ENCODE measurements around the gene WDR62. TPM values are rescaled to one million over a fixed set of nuclear protein-coding genes. Genes with fewer than 3 reads are reported as not detected.
A peak's percentile ranks its signal among the peaks of the same experiment; 100 is the strongest.
"Not testable (repeated sequence)": the region's sequence is repeated elsewhere in the genome, so short reads cannot be mapped to it uniquely, and the experiment has no call there.

The WDR62 gene
- total RNA-seq, 2 donors from 2014 or later, result 17.5 to 84.0 TPM

DNA sequence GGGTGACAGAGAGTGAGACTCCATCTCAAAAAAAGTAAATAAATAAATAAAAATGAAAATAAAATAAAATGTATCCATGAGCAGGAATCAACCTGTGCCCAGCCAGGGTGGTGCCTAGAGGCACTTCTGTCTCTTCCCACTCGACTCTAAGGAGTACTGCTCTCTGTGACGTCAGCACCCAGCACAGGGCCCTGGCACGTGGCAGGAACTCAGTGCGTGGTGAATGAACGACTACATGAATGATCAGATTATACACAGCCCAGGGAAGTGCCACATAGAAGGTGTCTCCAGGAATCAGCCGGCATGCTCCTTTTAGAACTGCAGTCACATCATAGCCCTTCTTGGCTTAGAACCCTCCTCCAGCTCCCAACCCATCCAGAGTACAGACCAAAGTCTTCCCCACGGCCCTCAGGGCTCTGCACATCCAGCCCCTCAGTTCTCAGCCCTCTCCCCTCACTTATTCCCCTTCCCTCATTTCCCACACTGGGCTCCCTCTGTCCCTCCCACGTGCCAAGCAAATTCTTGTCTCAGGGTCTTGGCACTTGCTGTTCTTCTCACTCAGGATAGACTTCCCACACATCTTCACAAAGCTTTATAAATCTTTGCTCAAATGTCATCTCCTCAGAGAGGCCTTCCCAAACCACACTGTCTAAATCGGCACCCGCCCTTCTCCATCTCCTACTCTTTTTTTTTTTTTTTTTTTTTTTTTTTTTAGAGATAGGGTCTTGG, 26.2 kb upstream of the WDR62 start:
- no peak for ATAC-seq
- H3K9me3 Mint-ChIP-seq, result no peaks in the 10 kb centered on the region
- no peak for DNase-seq (ENCODE audit: low spot score in 2 of 2)
- H3K27ac Mint-ChIP-seq, result peak overlapping the region in 1 of 2 donors; percentile 2
- peaks cover under 1 to 11% of the 10 kb centered on the region in 2 donors for H3K36me3 Mint-ChIP-seq

DNA sequence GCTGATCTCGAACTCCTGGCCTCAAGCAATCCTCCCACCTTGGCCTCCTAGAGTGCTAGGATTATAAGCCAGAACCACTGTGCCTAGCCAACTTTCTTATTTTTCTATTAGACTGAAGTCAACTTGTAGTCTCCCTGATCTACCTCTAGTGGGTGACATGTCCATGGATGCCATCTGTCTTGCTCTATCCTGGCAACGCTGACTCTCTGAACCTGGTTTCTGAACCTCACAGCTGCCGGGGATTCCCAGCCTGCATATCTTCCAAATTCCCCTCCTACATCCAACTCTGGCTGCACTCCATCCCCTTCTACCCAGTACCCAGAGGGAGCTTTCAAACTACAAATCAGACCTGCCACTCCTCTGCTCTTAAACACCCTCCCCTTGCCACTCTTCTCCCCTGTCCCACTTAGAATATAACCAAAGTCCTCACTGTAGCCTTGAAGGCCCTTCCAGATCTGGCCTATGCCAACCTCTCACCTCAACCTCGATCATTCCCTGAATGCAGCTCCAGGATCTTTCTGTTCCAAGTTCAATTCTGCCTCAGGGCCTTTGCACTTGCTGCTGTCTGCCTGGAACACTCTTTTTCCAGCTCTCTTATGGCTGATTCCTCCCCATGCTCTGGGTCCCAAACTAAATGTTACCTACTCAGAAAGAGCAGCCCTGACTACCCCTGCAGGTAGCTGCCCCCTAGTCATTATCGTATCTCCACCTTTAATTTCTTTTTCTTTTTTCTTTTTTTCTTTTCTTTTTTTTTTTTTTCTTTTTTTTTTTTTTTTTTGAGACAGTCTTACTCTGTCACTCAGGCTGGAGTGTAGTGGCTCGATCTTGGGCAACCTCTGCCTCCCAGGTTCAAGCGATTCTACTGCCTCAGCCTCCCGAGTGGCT, 24.2 kb upstream of the WDR62 start:
- Mint-ChIP-seq H3K36me3 (peaks cover 11 to 14% of the 10 kb centered on the region in 2 donors), H3K27ac (peak overlapping the region in 1 of 2 donors; percentile 35), H3K9me3 (no peaks in the 10 kb centered on the region)
- DNase-seq (ENCODE audit: low spot score in 2 of 2) (no peak), ATAC-seq (no peak)

DNA sequence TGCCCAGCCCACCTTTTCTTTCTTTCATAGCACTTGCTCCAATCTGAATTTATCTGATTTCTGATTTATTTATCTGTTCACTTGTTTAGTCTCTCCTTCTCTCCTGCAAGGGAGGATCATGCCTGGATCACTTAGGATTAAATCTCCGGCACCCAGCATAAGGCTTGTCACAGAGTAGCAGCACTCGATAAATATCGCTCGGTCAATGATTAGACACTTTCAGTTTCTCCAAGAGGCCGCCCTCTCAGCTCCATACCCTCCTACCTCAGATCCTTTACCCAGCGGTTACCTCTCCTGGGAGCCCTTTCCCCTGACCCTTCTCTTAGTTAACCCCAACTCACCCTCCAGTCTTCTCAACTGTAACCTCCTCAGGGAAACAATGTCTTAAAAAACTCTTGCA, 23.4 kb upstream of the WDR62 start:
- ATAC-seq (no peak), DNase-seq (ENCODE audit: low spot score in 2 of 2) (no peak)
- Mint-ChIP-seq H3K36me3 (peaks cover 11 to 14% of the 10 kb centered on the region in 2 donors), H3K9me3 (no peaks in the 10 kb centered on the region), H3K27ac (no peak overlapping the region)

DNA sequence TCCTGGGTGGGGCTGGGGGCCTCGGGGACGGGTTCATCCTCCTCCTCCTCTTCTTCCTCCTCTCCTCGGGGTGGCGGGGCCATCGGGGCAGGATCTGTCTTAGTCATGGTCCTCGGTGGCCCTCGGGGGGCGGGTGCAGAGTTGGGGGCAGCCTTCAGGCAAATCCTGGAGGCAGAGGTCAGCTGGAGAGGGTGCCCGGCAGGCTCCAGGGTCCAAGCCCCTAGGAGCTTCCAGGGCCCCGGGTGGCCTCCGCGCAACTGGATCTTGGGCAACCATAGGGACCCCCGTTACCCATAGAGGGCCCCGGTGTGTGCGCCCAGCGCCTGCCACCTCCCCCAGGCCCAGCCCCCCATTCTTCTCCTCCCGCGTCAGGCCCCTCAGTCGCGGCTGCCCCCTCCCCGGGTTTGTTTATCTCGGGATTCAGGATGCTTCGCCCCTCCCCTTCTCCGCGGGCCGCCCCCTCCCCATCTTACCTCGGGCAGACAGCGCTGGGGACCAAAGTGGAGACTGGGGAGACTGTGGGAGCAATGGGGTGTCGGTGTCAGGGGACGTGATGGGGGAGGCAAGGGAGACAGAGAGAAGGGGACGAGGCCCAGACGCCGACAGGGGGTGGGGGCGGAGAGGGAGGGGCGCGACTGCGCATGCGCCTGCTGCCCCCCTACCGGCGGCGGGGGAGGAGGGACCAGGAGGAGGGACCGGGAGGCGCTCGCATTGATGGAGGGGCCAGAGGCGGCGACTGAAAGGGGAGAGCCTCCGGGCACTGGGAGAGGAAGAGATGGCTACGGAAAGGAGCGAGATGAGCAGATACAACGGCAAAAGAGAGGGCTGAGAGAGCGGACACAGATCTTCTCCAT, 22.2 kb upstream of the WDR62 start, which contains the start of gene CLIP3:
CLIP3 (minus strand) TSS at position 623 of the 854 bp plus-strand sequence; CDS start at position 107, 516 bp downstream.
- Mint-ChIP-seq H3K9me3 (no peaks in the 10 kb centered on the region), H3K36me3 (peaks cover 11 to 14% of the 10 kb centered on the region in 2 donors), H3K27ac (peak within 1 kb of the TSS; percentile 30 to 56)
- peak in 1 of 2 donors; percentile 76 for ATAC-seq
- DNase-seq (ENCODE audit: low spot score in 2 of 2), result peak in 1 of 2 donors; percentile 51

DNA sequence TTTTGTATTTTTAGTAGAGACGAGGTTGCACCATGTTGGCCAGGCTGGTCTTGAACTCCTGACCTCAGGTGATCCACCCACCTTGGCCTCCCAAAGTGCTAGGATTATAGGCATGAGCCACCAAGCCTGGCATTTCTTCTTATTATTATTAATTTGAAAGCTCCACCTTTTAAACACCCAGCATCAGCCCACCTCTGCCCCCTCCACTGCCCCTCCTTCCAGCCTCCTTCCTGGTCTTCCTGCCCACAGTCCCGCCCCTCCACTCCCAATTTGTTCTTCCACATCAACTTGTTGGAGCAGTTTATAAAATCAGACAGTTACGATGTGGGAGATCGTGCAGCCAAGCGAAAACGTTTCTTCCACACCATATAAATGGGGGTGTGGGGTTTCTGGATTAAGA, 14.2 kb upstream of the WDR62 start:
- no peak for ATAC-seq
- DNase-seq (ENCODE audit: low spot score in 2 of 2), result no peak
- Mint-ChIP-seq H3K9me3 (no peaks in the 10 kb centered on the region), H3K36me3 (no peaks in the 10 kb centered on the region), H3K27ac (no peak overlapping the region)

DNA sequence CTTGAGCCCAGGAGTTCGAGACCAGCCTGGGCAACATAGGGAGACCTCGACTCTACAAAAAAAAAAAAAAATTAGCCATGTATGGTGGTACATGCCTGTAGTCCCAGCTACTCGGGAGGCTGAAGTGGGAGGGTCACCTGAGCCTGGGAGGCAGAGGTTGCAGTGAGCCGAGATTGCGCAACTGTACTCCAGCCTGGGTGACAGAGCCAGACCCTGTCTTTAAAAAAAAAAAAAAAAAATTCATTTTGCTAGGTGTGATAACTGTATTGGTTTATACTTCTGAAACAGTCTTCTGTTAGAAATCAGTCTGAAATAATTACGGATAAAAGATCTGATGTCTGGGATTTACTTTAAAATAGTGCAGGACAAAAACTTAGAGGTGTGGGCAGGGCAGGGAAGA, 13.6 kb upstream of the WDR62 start:
- not testable (repeated sequence) for H3K36me3 Mint-ChIP-seq; H3K9me3 Mint-ChIP-seq; H3K27ac Mint-ChIP-seq; DNase-seq (ENCODE audit: low spot score in 2 of 2); ATAC-seq

DNA sequence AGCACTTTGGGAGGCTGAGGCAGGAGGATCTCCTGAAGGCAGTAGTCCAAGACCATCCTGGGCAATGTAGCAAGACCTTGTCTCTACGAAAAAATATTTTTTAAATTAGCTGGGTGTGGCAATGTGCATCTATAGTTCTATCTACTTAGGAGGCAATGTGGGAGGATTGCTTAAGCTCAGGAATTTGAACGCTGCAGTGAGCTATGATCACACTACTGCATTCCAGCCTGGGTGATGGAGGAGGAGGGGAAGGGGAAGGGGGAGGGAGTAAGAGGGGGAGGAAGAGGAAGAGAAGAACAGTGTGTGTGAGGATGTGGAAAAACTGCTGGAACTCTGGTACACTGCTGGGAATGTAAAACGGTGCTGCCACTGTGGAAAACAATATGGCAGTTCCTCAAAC, 12.9 kb upstream of the WDR62 start:
- ATAC-seq (no peak), DNase-seq (ENCODE audit: low spot score in 2 of 2) (no peak)
- Mint-ChIP-seq H3K36me3 (no peaks in the 10 kb centered on the region), H3K27ac (no peak overlapping the region), H3K9me3 (no peaks in the 10 kb centered on the region)

DNA sequence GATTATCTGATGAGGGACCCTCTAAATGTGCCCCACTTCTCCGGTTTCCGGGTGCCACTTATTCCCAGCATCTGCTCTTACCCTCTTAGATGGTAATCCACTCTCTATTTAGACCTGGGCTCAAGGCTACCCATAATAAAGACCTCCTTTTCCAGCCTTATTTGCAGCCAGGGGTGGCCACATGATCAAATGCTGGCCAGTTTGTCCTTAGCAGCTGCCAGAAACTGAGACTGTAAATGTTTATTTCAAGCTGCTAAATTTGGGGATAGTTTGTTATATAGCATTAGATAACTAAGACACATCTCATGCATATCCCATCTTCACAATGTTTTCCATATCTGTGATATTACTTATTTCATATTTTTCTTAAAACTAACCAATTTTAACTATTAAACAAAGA, 10.7 kb upstream of the WDR62 start:
- DNase-seq (ENCODE audit: low spot score in 2 of 2), result no peak
- no peaks in the 10 kb centered on the region for H3K36me3 Mint-ChIP-seq
- ATAC-seq, result no peak
- H3K27ac Mint-ChIP-seq, result no peak overlapping the region
- no peaks in the 10 kb centered on the region for H3K9me3 Mint-ChIP-seq

DNA sequence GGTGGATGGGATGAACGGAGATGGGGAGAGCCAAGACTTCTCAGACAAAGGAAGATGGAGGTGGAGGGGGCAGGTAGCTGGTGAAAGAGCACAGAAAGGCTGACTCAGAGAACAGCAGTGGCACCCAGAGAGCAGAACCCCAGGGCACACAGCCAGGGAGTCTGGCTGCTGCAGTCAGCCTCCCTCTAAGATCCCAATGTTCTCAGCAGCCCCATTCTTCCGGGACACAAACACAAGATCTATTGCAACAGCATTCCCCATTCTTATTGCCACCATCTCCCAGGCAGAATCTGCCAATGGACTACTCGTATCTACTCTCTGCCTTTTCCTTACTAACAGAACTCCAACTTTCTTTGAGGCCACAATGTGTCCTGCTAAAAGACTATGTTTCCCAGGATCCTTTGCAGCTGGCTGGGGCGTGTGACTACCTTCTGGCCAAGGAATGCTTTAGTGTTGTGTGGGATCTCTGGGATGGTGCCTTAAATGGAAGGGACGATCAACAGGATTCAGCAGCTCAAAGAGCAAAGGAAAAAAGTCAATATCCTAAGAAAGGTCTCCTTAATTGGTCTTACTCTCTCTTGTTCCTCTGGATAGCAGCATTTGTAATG, 8.2 kb upstream of the WDR62 start:
- no peak for ATAC-seq
- DNase-seq (ENCODE audit: low spot score in 2 of 2), result no peak
- Mint-ChIP-seq H3K36me3 (no peaks in the 10 kb centered on the region), H3K27ac (no peak overlapping the region), H3K9me3 (no peaks in the 10 kb centered on the region)

DNA sequence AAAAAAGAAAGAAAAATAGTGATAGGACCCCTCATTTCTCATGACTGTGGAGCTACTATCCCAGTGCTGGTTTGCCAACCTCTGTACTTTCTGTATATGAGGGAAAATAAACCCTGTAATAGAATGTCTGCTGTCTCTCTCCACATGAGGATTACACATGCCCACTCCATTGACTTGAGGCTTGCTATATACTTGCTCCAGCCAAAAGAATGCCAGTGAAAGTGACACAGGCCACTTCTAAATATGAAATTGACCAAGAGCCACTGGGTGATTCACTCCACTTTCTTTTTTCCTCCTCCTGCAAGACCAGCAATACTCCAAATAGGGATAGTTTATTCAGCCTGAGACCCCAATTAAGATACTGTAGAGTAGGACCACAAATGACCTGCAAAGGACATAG, 6.9 kb upstream of the WDR62 start:
- DNase-seq (ENCODE audit: low spot score in 2 of 2) (no peak), ATAC-seq (no peak)
- H3K27ac Mint-ChIP-seq, result no peak overlapping the region
- H3K36me3 Mint-ChIP-seq, result no peaks in the 10 kb centered on the region
- no peaks in the 10 kb centered on the region for H3K9me3 Mint-ChIP-seq

DNA sequence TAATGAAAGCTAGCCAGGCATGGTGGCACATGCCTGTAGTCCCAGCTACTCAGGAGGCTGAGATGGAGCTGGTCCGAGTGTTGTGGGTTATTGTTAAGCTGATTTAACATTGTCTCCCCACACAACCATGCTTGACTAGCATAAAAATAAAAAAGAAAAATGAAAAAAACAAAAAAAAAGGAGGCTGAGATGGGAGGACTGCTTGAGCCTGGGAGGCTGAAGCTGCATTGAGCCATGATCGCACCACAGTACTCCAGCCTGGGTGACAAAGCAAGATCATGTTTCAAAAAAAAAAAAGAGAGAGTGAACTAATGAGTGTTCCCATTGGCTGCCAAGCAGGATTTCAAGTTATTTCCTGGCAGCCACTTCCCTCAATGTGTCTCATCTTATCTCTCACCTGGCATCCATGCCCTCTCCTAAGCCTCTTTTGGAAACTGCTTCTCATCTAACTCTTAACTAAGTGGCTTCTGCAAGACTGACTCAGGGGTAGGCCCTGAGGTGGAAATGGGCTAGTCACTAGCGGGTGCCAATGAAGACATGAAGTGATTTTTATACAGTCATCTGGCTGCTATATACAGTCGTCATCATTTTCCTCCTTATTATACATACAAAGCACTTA, 5.5 kb upstream of the WDR62 start:
- no peak for ATAC-seq
- no peaks in the 10 kb centered on the region for H3K9me3 Mint-ChIP-seq
- no peak overlapping the region for H3K27ac Mint-ChIP-seq
- DNase-seq (ENCODE audit: low spot score in 2 of 2), result no peak
- no peaks in the 10 kb centered on the region for H3K36me3 Mint-ChIP-seq

DNA sequence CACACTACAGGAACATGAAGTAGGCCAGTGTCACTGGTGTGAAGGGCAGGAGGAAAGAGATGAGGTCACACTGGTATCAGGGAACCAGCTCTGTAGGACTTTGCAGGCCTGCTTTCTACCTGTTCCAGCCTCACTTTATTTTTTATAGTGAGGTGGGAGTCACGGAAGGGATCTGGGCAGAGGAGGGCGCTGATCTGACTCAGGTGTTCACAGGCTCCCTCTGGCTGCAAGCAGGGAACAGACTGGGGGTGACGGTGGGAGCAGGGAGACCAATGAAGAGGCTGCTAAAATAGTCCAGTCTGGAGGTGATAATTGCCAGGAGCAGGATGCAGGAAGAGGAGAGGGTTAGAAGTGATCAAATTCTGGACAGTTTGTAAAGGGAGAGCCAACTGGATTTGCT, 3.5 kb upstream of the WDR62 start:
- ATAC-seq, result no peak
- peak overlapping the region in 1 of 2 donors; percentile 27 for H3K27ac Mint-ChIP-seq
- no peak for DNase-seq (ENCODE audit: low spot score in 2 of 2)
- H3K36me3 Mint-ChIP-seq, result peaks cover 0 to 8% of the 10 kb centered on the region in 2 donors
- H3K9me3 Mint-ChIP-seq, result no peaks in the 10 kb centered on the region

DNA sequence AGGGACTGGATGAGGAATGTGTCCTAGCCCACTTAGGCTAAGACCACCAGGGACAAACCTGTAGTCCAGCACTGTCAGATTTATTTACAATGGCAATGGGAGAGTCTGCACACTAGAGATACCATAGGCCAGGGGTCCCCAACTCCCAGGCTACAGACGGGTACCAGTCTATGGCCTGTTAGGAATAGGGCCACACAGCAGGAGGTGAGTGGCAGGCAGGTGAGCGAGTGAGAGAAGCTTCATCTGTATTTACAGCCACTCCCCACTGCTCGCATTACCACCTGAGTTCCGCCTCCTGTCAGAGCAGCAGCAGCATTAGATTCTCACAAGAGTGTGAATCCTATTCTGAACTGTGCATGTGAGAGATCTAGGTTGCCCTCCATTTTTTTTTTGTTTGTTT, 3.1 kb upstream of the WDR62 start:
- Mint-ChIP-seq H3K36me3 (peaks cover 0 to 8% of the 10 kb centered on the region in 2 donors), H3K27ac (no peak overlapping the region), H3K9me3 (no peaks in the 10 kb centered on the region)
- ATAC-seq (no peak), DNase-seq (ENCODE audit: low spot score in 2 of 2) (no peak)

DNA sequence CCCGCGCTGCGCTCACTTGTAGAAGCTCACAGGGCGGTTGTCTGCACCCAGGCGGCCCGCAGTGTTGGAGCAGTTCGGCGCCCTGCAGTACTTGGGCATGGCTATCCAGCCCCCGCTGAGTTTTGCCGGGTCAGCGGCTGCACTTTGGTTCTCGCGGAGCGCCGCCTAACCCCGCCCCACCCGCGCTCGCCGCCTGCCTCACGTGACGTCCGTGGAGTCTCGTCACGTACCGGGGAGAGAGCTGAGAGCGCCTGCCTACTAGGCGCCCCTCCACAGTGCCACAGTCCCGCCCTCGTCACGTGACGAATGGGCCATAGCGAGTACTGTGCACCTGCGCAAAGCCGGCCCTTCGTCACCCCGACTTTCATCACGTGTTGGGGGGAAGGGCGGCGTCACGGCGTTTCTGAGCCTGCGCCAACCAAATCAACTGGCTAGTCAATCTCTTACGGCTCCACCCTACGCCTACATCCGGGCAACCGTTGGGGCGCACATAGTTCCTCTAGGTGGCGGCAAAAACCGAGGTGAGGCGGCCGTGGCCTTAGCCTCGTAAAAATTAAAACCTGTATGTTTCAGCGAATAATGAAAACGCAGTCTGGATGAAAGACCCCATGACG, 471 bp upstream of the WDR62 start, which contains the start of gene THAP8:
THAP8 (minus strand) TSS at position 167 of the 614 bp plus-strand sequence; CDS start at position 99, 68 bp downstream.
- Mint-ChIP-seq H3K36me3 (peaks cover 0 to 18% of the 10 kb centered on the region in 2 donors), H3K27ac (peak within 1 kb of the TSS; percentile 94), H3K9me3 (no peaks in the 10 kb centered on the region)
- DNase-seq (ENCODE audit: low spot score in 2 of 2) (peak; percentile 97 to 100), ATAC-seq (peak; percentile 89 to 91)

DNA sequence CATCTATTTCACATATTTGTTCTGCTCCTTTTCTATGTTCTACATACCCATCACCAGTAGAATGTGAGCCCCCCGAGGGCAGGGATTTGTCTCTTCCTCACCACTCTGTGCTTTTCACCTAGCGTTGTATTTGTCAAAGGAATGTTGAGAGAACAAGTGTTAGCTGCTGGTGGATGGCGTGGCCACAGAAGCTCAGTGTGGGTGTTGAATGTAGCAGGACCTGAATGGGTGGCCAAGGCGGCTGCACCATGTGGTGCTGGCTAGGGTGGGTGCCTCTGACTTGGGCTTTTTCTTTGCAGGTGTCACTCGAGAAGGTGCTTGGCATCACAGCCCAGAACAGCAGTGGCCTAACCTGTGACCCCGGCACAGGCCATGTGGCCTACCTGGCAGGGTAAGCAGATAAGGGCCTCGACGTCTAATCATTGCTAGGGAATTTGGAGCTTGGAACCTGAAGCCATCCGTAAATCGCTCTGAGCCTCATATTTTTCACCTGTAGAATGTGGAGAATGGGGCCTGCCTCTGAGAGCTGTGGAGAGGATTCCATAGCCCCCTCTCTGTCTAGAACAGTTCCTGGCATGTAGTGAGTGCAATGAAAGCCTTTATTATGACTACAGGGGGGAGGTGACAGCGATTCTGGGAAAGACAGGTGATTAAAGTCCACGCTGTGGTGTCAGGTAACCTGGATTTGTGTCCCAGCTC, 3.9 kb downstream of the WDR62 start:
- peaks cover 0 to 27% of the 10 kb centered on the region in 2 donors for H3K36me3 Mint-ChIP-seq
- peak overlapping the region in 1 of 2 donors; percentile 15 for H3K27ac Mint-ChIP-seq
- no peak for ATAC-seq

More for the DNA sequence above, 3.9 kb downstream of the WDR62 start:
- no peak for DNase-seq (ENCODE audit: low spot score in 2 of 2)
- no peaks in the 10 kb centered on the region for H3K9me3 Mint-ChIP-seq

Data from activated naive CD4-positive, alpha-beta T cell treated with anti-CD3 and anti-CD28 coated beads, Interleukin-2, amount 50 U/mL, for 72 hours (primary cell).